ENCODE measurements around the gene KLF12.

GRCh38 chr13:74114641-74115040 is 19.6 kb downstream of the KLF12 start:
- TF ChIP-seq POLR2A (IDR thresholded peaks at IDR 0.05; ENCODE audit: low read length) (no peak), GATA1 (IDR thresholded peaks at IDR 0.05; ENCODE audit: low read depth, low read length) (no peak)
